ENCODE measurements around the gene FITM1.

GRCh38 chr14:24100982-24101494 is 29.4 kb upstream of the FITM1 start:
- no peak for TF ChIP-seq CTCF (IDR thresholded peaks at IDR 0.05)
- TF ChIP-seq POLR2A (IDR thresholded peaks at IDR 0.05), result no peak
